CD4-positive, CD25-positive, alpha-beta regulatory T cell (primary cell): ENCODE data around the gene PLCD3. TPM values are rescaled to one million over a fixed set of nuclear protein-coding genes. Genes with fewer than 3 reads are reported as not detected.

ENCODE experiments used
- ATAC-seq, 2 donors: fragments of 150-1000 bp; cut with Tn5 transposase; one replicate each; pipeline ENCODE4 v1.10.0; 2021; ENCODE audit warnings: low read depth in 2 of 2, moderate number of reproducible peaks in 2 of 2, moderate library complexity in 1 of 2
- DNase-seq, 3 donors: peaks; one replicate each; pipeline versions ENCODE4 v3.0.0 to v3.0.0-alpha.2; 2012 to 2022; ENCODE audit warnings: mixed read lengths in 1 of 3
- H3K27ac ChIP-seq: one replicate; pipeline ENCODE4 v1.7.0; 2013; ENCODE audit warnings: mild to moderate bottlenecking, low read length; ENCODE audit not compliant: insufficient read depth, poor library complexity, severe bottlenecking
- H3K27me3 ChIP-seq: one replicate; pipeline ENCODE4 v1.7.0; 2013; ENCODE audit warnings: low read length; ENCODE audit not compliant: control insufficient read depth, insufficient read depth
- H3K36me3 ChIP-seq: one replicate; pipeline ENCODE4 v1.7.0; 2013; ENCODE audit warnings: mild to moderate bottlenecking, low read length, moderate library complexity; ENCODE audit not compliant: control insufficient read depth, insufficient read depth
- H3K4me1 ChIP-seq: 2 replicates; pipeline ENCODE4 v1.7.0; 2013; ENCODE audit warnings: mild to moderate bottlenecking, low read length; ENCODE audit not compliant: insufficient read depth, control insufficient read depth, poor library complexity, severe bottlenecking
- H3K4me3 ChIP-seq: one replicate; pipeline ENCODE4 v1.7.0; 2013; ENCODE audit warnings: low read depth, mild to moderate bottlenecking, low read length, moderate library complexity
- H3K9me3 ChIP-seq, 2 experiments: 1 replicate in 1 of 2; 2 replicates in 1 of 2; pipeline ENCODE4 v1.7.0; 2013; ENCODE audit warnings: low read length in 2 of 2, mild to moderate bottlenecking in 1 of 2, moderate library complexity in 1 of 2; ENCODE audit not compliant: control insufficient read depth in 2 of 2
- H3K27ac Mint-ChIP-seq, 3 donors: one replicate each; pipeline ENCODE4 v1.8.0; 2020 to 2022; ENCODE audit warnings: mild to moderate bottlenecking in 3 of 3, mixed read lengths in 3 of 3, moderate library complexity in 2 of 3
- H3K27me3 Mint-ChIP-seq: one replicate; pipeline ENCODE4 v1.8.0; 2022; ENCODE audit warnings: mild to moderate bottlenecking, mixed read lengths
- H3K36me3 Mint-ChIP-seq: one replicate; pipeline ENCODE4 v1.8.0; 2020; ENCODE audit warnings: mixed read lengths
- H3K4me1 Mint-ChIP-seq, 4 donors: one replicate each; pipeline ENCODE4 v1.8.0; 2020 to 2022; ENCODE audit warnings: mixed read lengths in 4 of 4, mild to moderate bottlenecking in 1 of 4
- H3K4me3 Mint-ChIP-seq, 4 donors: one replicate each; pipeline ENCODE4 v1.8.0; 2020 to 2022; ENCODE audit warnings: mild to moderate bottlenecking in 4 of 4, mixed read lengths in 4 of 4, moderate library complexity in 3 of 4
- H3K9me3 Mint-ChIP-seq, 7 donors: one replicate each; pipeline ENCODE4 v1.8.0; 2020 to 2022; ENCODE audit warnings: mixed read lengths in 7 of 7, mild to moderate bottlenecking in 3 of 7, moderate library complexity in 2 of 7
- polyA plus RNA-seq, 4 donors: library from polyadenylated mRNA; unstranded; fragments of 300-500 nt; fragmentation: Illumina TruSeq; gene quantifications; one replicate each; pipeline ENCODE4 v1.2.3, GENCODE V29; 2021
- total RNA-seq: library from RNA; stranded (reverse); gene quantifications from one replicate; pipeline ENCODE4 v1.2.3, GENCODE V29; 2022

Gene PLCD3
- total and polyA plus RNA-seq, 5 donors from 2014 or later: 0.15 to 5.5 (median 0.50) TPM

GRCh38 chr17:45170280-45170930 lies 38.1 kb upstream of the PLCD3 start:
- no peaks in the 10 kb centered on the region for H3K36me3 ChIP-seq
- peaks cover 0 to 25% (median 6%) of the 10 kb centered on the region in 4 donors for H3K4me1 Mint-ChIP-seq
- H3K9me3 ChIP-seq: no peaks in the 10 kb centered on the region
- H3K27me3 Mint-ChIP-seq: no peaks in the 10 kb centered on the region
- no peaks in the 10 kb centered on the region for H3K27me3 ChIP-seq
- no peak overlapping the region for H3K27ac ChIP-seq
- peaks cover 19% of the 10 kb centered on the region for H3K4me1 ChIP-seq
- H3K27ac Mint-ChIP-seq: peak overlapping the region in 2 of 3 donors; percentile 41 to 76
- H3K4me3 ChIP-seq: no peak overlapping the region
- ATAC-seq (no peak), DNase-seq (no peak)
- H3K36me3 Mint-ChIP-seq: no peaks in the 10 kb centered on the region
- peak overlapping the region in 1 of 4 donors; percentile 11 for H3K4me3 Mint-ChIP-seq
- H3K9me3 Mint-ChIP-seq: no peaks in the 10 kb centered on the region

- no peak overlapping the region for H3K27ac ChIP-seq
Observed at GRCh38 chr17:45168991-45169752, 36.9 kb upstream of the PLCD3 start.

GRCh38 chr17:45164734-45165269 lies 32.5 kb upstream of the PLCD3 start:
- Histone ChIP-seq H3K4me3 (no peak overlapping the region), H3K36me3 (no peaks in the 10 kb centered on the region), H3K4me1 (peaks cover 17% of the 10 kb centered on the region), H3K27ac (no peak overlapping the region), H3K27me3 (no peaks in the 10 kb centered on the region), H3K9me3 (no peaks in the 10 kb centered on the region)
- Mint-ChIP-seq H3K4me1 (peaks cover 5 to 22% (median 17%) of the 10 kb centered on the region in 4 donors), H3K27me3 (no peaks in the 10 kb centered on the region), H3K27ac (no peak overlapping the region), H3K9me3 (no peaks in the 10 kb centered on the region), H3K36me3 (no peaks in the 10 kb centered on the region), H3K4me3 (no peak overlapping the region)
- DNase-seq (no peak), ATAC-seq (no peak)

More at GRCh38 chr17:45168991-45169752, 36.9 kb upstream of the PLCD3 start:
- no peaks in the 10 kb centered on the region for H3K36me3 ChIP-seq
- Mint-ChIP-seq H3K27me3 (no peaks in the 10 kb centered on the region), H3K9me3 (no peaks in the 10 kb centered on the region), H3K4me3 (no peak overlapping the region), H3K4me1 (peaks cover 0 to 28% (median 11%) of the 10 kb centered on the region in 4 donors), H3K36me3 (no peaks in the 10 kb centered on the region), H3K27ac (no peak overlapping the region)
- peaks cover 19% of the 10 kb centered on the region for H3K4me1 ChIP-seq
- DNase-seq (no peak), ATAC-seq (no peak)
- H3K9me3 ChIP-seq: no peaks in the 10 kb centered on the region
- H3K4me3 ChIP-seq: no peak overlapping the region
- H3K27me3 ChIP-seq: no peaks in the 10 kb centered on the region

- Histone ChIP-seq H3K4me3 (peak overlapping the region; percentile 82), H3K36me3 (no peaks in the 10 kb centered on the region), H3K9me3 (no peaks in the 10 kb centered on the region), H3K4me1 (peaks cover 35% of the 10 kb centered on the region), H3K27ac (peak overlapping the region; percentile 98), H3K27me3 (no peaks in the 10 kb centered on the region)
- no peak for ATAC-seq
- Mint-ChIP-seq H3K27me3 (no peaks in the 10 kb centered on the region), H3K36me3 (peaks cover 9% of the 10 kb centered on the region), H3K4me1 (peaks cover 10 to 48% (median 32%) of the 10 kb centered on the region in 4 donors), H3K27ac (peak overlapping the region in 2 of 3 donors; percentile 97), H3K9me3 (no peaks in the 10 kb centered on the region), H3K4me3 (peak overlapping the region; percentile 92 to 97 (median 93))
- no peak for DNase-seq
Observed at GRCh38 chr17:45162025-45162687, 29.8 kb upstream of the PLCD3 start.

- peak within 1 kb of the TSS; percentile 92 to 97 (median 96) for H3K4me3 Mint-ChIP-seq
- peak within 1 kb of the TSS; percentile 98 for H3K27ac ChIP-seq
- DNase-seq: peak; percentile 96 to 100 (median 99)
- H3K4me1 ChIP-seq: peaks cover 35% of the 10 kb centered on the region
- peak within 1 kb of the TSS; percentile 97 to 100 (median 97) for H3K27ac Mint-ChIP-seq
- H3K36me3 ChIP-seq: no peaks in the 10 kb centered on the region
- ATAC-seq: peak; percentile 95 to 96
- no peaks in the 10 kb centered on the region for H3K9me3 ChIP-seq
- no peaks in the 10 kb centered on the region for H3K27me3 ChIP-seq
- H3K9me3 Mint-ChIP-seq: no peaks in the 10 kb centered on the region
- no peaks in the 10 kb centered on the region for H3K27me3 Mint-ChIP-seq
- peaks cover 10 to 54% (median 33%) of the 10 kb centered on the region in 4 donors for H3K4me1 Mint-ChIP-seq
- H3K4me3 ChIP-seq: peak within 1 kb of the TSS; percentile 90
- peaks cover 9% of the 10 kb centered on the region for H3K36me3 Mint-ChIP-seq
Observed at GRCh38 chr17:45161288-45162024, 29.1 kb upstream of the PLCD3 start, which contains the start of gene HEXIM2. TSS of gene HEXIM2 (plus strand) at chr17:45161875. CDS start at chr17:45162794, 919 bp downstream.

GRCh38 chr17:45160447-45161287 lies 28.4 kb upstream of the PLCD3 start:
- ATAC-seq: peak; percentile 7 to 9
- H3K4me3 ChIP-seq: peak overlapping the region; percentile 90
- H3K27me3 ChIP-seq: no peaks in the 10 kb centered on the region

More at GRCh38 chr17:45160447-45161287, 28.4 kb upstream of the PLCD3 start:
- Mint-ChIP-seq H3K27me3 (no peaks in the 10 kb centered on the region), H3K27ac (peak overlapping the region; percentile 97 to 99 (median 97)), H3K9me3 (no peaks in the 10 kb centered on the region), H3K36me3 (peaks cover 13% of the 10 kb centered on the region), H3K4me3 (peak overlapping the region; percentile 92 to 97 (median 96)), H3K4me1 (peaks cover 15 to 61% (median 38%) of the 10 kb centered on the region in 4 donors)
- peak overlapping the region; percentile 98 for H3K27ac ChIP-seq
- no peaks in the 10 kb centered on the region for H3K9me3 ChIP-seq
- peaks cover 37% of the 10 kb centered on the region for H3K4me1 ChIP-seq
- peak in 2 of 3 donors; percentile 42 to 64 for DNase-seq
- no peaks in the 10 kb centered on the region for H3K36me3 ChIP-seq
